Neural cell (in vitro differentiated cells): ENCODE measurements around the gene SCAI. TPM values are rescaled to one million over a fixed set of nuclear protein-coding genes. Genes with fewer than 3 reads are reported as not detected.
"Not testable (repeated sequence)": the region's sequence is repeated elsewhere in the genome, so short reads cannot be mapped to it uniquely, and the experiment has no call there.

Source experiments
- H2AFZ ChIP-seq: fragments of 200-600, 300-800 bp; sonication (generic), shearing (Covaris generic); 2 replicates; pipeline ENCODE4 v1.6.0; 2014; ENCODE audit warnings: low read depth, mild to moderate bottlenecking, antibody characterized with exemption, low read length, moderate library complexity
- H3F3A ChIP-seq: fragments of 200-600 bp; shearing (Covaris generic); 2 replicates; pipeline ENCODE4 v1.6.1; 2016; ENCODE audit warnings: mild to moderate bottlenecking, moderate library complexity, mixed read lengths, antibody characterized with exemption, low read length; ENCODE audit not compliant: insufficient read depth, poor library complexity, severe bottlenecking
- H3K27ac ChIP-seq: fragments of 200-600, 300-800 bp; sonication (generic), shearing (Covaris generic); 2 replicates; pipeline ENCODE4 v1.5.1; 2014; ENCODE audit warnings: mild to moderate bottlenecking, low read length, moderate library complexity
- H3K27me3 ChIP-seq: fragments of 300-800, 200-600 bp; sonication (generic), shearing (Covaris generic); 2 replicates; pipeline ENCODE4 v1.6.0; 2014; ENCODE audit warnings: mild to moderate bottlenecking, low read depth, low read length, moderate library complexity; ENCODE audit not compliant: insufficient read depth
- H3K36me3 ChIP-seq: fragments of 300-800, 200-600 bp; sonication (generic), shearing (Covaris generic); 2 replicates; pipeline ENCODE4 v1.5.1; 2014; ENCODE audit warnings: mild to moderate bottlenecking, antibody characterized with exemption, low read length, moderate library complexity; ENCODE audit not compliant: insufficient read depth
- H3K4me2 ChIP-seq: fragments of 300-800, 200-600 bp; sonication (generic), shearing (Covaris generic); 2 replicates; pipeline ENCODE4 v1.6.0; 2014; ENCODE audit warnings: mild to moderate bottlenecking, low read length
- H3K4me3 ChIP-seq: fragments of 300-800, 200-600 bp; sonication (generic), shearing (Covaris generic); 2 replicates; pipeline ENCODE4 v1.5.1; 2014; ENCODE audit warnings: mild to moderate bottlenecking, low read length, moderate library complexity
- H3K79me2 ChIP-seq: fragments of 200-600 bp; shearing (Covaris generic); replicated peaks from 2 replicates; pipeline ENCODE4 v1.6.0; 2014; ENCODE audit warnings: mild to moderate bottlenecking, low read length, moderate library complexity; ENCODE audit not compliant: insufficient read depth
- H3K9ac ChIP-seq: fragments of 300-800, 200-600 bp; sonication (generic), shearing (Covaris generic); 2 replicates; pipeline ENCODE4 v1.6.1; 2016; ENCODE audit warnings: mild to moderate bottlenecking, low read length, mixed read lengths
- H3K9me2 ChIP-seq: fragments of 200-600 bp; shearing (Covaris generic); 2 replicates; pipeline ENCODE4 v1.6.1; 2016; ENCODE audit warnings: mild to moderate bottlenecking, low read length, mixed read lengths; ENCODE audit not compliant: insufficient read depth
- H3K9me3 ChIP-seq: fragments of 200-600, 300-800 bp; sonication (generic), shearing (Covaris generic); 2 replicates; pipeline ENCODE4 v1.6.1; 2016; ENCODE audit warnings: mild to moderate bottlenecking, mixed run types, low read length, moderate library complexity, mixed read lengths
- H4K20me1 ChIP-seq: fragments of 200-600 bp; shearing (Covaris generic); 2 replicates; pipeline ENCODE4 v1.6.1; 2016; ENCODE audit warnings: mild to moderate bottlenecking, mixed run types; ENCODE audit not compliant: insufficient read depth
- CTCF ChIP-seq: fragments of 450-650 bp; IDR thresholded peaks from 2 replicates; pipeline ENCODE4 v1.5.1; 2014; ENCODE audit warnings: antibody characterized with exemption, mild to moderate bottlenecking, moderate library complexity; ENCODE audit not compliant: poor library complexity, severe bottlenecking
- EP300 ChIP-seq: fragments of 450-650 bp; conservative IDR thresholded peaks from 2 replicates; pipeline ENCODE4 v1.6.1; 2014; ENCODE audit warnings: antibody characterized with exemption, mild to moderate bottlenecking, moderate library complexity; ENCODE audit not compliant: poor library complexity, severe bottlenecking
- EZH2 ChIP-seq: fragments of 200-600, 300-800 bp; shearing (Covaris generic), sonication (generic); IDR thresholded peaks from 2 replicates; pipeline ENCODE4 v1.6.1; 2014; ENCODE audit warnings: antibody characterized with exemption, low read length, borderline replicate concordance, mild to moderate bottlenecking; ENCODE audit not compliant: insufficient read depth, poor library complexity, severe bottlenecking
- MXI1 ChIP-seq: fragments of 450-650 bp; conservative IDR thresholded peaks from 2 replicates; pipeline ENCODE4 v1.6.1; 2014; ENCODE audit warnings: antibody characterized with exemption, mild to moderate bottlenecking; ENCODE audit not compliant: poor library complexity, severe bottlenecking
- POLR2AphosphoS5 ChIP-seq: IDR thresholded peaks from 2 replicates; pipeline ENCODE4 v1.6.1; 2012
- RAD21 ChIP-seq: fragments of 450-650 bp; conservative IDR thresholded peaks from 2 replicates; pipeline ENCODE4 v1.6.1; 2014; ENCODE audit warnings: antibody characterized with exemption, mild to moderate bottlenecking, moderate library complexity
- REST ChIP-seq: IDR thresholded peaks from 2 replicates; pipeline ENCODE4 v1.6.1; 2012; ENCODE audit warnings: borderline replicate concordance
- SMC3 ChIP-seq: fragments of 450-650 bp; conservative IDR thresholded peaks from 2 replicates; pipeline ENCODE4 v1.6.1; 2014; ENCODE audit warnings: antibody characterized with exemption, mild to moderate bottlenecking, moderate library complexity; ENCODE audit not compliant: poor library complexity
- TAF1 ChIP-seq: IDR thresholded peaks from 2 replicates; pipeline ENCODE4 v1.6.1; 2012; ENCODE audit warnings: low read depth
- polyA plus RNA-seq: library from polyadenylated mRNA; depleted of rRNA; stranded (reverse); fragments of >200 nt; gene quantifications from 2 replicates; pipeline ENCODE4 v1.2.3, GENCODE V29; 2014

SCAI gene
- polyA plus RNA-seq, 1 donor from 2014 or later = 43.2 TPM

- no peak overlapping the region for H3K4me3 ChIP-seq
- no peaks in the 10 kb centered on the region for H4K20me1 ChIP-seq
- no peak overlapping the region for H3K9ac ChIP-seq
- H3K79me2 ChIP-seq = peaks cover 73% of the 10 kb centered on the region
- H3F3A ChIP-seq = no peaks in the 10 kb centered on the region
- H3K27ac ChIP-seq = no peak overlapping the region
- H3K4me2 ChIP-seq = no peak overlapping the region
- no peaks in the 10 kb centered on the region for H3K36me3 ChIP-seq
- H3K9me2 ChIP-seq = no peaks in the 10 kb centered on the region
- H3K9me3 ChIP-seq = no peaks in the 10 kb centered on the region
- H3K27me3 ChIP-seq = no peaks in the 10 kb centered on the region
- TF ChIP-seq TAF1 = no peak
- TF ChIP-seq EP300 = no peak
- no peak for TF ChIP-seq RAD21
- TF ChIP-seq EZH2 = no peak
- no peak for TF ChIP-seq CTCF
- TF ChIP-seq REST = no peak
- no peak for TF ChIP-seq SMC3
- no peak for TF ChIP-seq MXI1
- TF ChIP-seq POLR2AphosphoS5 = no peak
- no peak overlapping the region for H2AFZ ChIP-seq
These were observed 37.5 kb upstream of the SCAI start for GRCh38 chr9:125180876-125181275.

- H3K27ac ChIP-seq, H3K9me3 ChIP-seq, H4K20me1 ChIP-seq, H3K36me3 ChIP-seq, H3K4me3 ChIP-seq, H3K27me3 ChIP-seq, H2AFZ ChIP-seq, H3F3A ChIP-seq, H3K4me2 ChIP-seq, H3K9me2 ChIP-seq, H3K9ac ChIP-seq: not testable (repeated sequence)
- peaks cover 71% of the 10 kb centered on the region for H3K79me2 ChIP-seq
These were observed 36.4 kb upstream of the SCAI start for GRCh38 chr9:125179776-125180175.

- Histone ChIP-seq H3K9ac (no peak overlapping the region), H4K20me1 (no peaks in the 10 kb centered on the region), H3K27ac (no peak overlapping the region), H3K79me2 (peaks cover 63% of the 10 kb centered on the region), H2AFZ (no peak overlapping the region), H3K9me2 (no peaks in the 10 kb centered on the region), H3K9me3 (no peaks in the 10 kb centered on the region), H3K4me2 (no peak overlapping the region), H3K27me3 (no peaks in the 10 kb centered on the region), H3K4me3 (no peak overlapping the region), H3F3A (no peaks in the 10 kb centered on the region), H3K36me3 (no peaks in the 10 kb centered on the region)
- no peak for TF ChIP-seq EP300
- no peak for TF ChIP-seq EZH2
- no peak for TF ChIP-seq MXI1
- no peak for TF ChIP-seq POLR2AphosphoS5
- TF ChIP-seq RAD21 = no peak
- no peak for TF ChIP-seq REST
These were observed 34.6 kb upstream of the SCAI start for GRCh38 chr9:125177888-125178287.
